GM18505 (cell line): Measurements from ENCODE around the gene MTERF4.

Experiments
- ATAC-seq: cut with Tn5 transposase; IDR thresholded peaks from one replicate; pipeline ENCODE4 v1.9.1; 2021; ENCODE audit not compliant: unreplicated experiment
- POLR2A ChIP-seq: IDR thresholded peaks from 4 replicates; pipeline ENCODE4 v1.6.1; 2011; ENCODE audit warnings: borderline replicate concordance; ENCODE audit not compliant: insufficient read depth, insufficient read length; ENCODE audit errors: extremely low read depth

The MTERF4 gene, protein sequence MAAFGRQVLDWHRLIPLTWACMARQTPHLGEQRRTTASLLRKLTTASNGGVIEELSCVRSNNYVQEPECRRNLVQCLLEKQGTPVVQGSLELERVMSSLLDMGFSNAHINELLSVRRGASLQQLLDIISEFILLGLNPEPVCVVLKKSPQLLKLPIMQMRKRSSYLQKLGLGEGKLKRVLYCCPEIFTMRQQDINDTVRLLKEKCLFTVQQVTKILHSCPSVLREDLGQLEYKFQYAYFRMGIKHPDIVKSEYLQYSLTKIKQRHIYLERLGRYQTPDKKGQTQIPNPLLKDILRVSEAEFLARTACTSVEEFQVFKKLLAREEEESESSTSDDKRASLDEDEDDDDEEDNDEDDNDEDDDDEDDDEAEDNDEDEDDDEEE

DNA sequence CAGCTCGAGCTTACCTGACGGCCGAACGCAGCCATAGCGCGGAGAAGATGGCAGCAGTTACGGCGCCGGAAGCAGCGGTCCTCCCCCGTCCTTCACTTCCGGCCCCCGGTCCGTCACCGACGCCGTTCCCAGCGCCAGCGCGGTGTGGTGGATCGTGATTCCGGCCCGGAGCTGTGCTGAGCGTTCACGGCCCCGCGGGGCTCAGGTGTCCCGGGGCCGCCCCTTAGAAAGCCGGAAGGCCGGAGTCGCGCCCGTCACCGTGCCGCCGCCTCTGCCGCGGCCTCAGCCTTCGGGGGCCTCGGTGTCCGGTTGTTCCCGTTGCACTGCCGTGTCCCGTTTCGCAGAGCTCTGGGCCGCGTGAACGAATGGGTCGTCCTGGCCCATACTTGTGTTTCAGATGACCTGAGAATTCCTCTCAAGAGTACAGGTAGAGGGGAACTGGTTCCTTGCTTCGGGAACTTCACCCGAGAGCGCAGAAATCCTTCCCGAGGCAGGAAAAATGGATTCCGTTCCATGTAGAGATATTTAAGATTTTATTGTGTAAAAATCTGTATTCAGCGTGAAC, at the start of gene MTERF4:
TSS of gene MTERF4 (minus strand) at position 49 of the 565 bp plus-strand sequence. CDS start at position 35, 14 bp downstream.
- TF ChIP-seq POLR2A: peak; percentile 92

DNA sequence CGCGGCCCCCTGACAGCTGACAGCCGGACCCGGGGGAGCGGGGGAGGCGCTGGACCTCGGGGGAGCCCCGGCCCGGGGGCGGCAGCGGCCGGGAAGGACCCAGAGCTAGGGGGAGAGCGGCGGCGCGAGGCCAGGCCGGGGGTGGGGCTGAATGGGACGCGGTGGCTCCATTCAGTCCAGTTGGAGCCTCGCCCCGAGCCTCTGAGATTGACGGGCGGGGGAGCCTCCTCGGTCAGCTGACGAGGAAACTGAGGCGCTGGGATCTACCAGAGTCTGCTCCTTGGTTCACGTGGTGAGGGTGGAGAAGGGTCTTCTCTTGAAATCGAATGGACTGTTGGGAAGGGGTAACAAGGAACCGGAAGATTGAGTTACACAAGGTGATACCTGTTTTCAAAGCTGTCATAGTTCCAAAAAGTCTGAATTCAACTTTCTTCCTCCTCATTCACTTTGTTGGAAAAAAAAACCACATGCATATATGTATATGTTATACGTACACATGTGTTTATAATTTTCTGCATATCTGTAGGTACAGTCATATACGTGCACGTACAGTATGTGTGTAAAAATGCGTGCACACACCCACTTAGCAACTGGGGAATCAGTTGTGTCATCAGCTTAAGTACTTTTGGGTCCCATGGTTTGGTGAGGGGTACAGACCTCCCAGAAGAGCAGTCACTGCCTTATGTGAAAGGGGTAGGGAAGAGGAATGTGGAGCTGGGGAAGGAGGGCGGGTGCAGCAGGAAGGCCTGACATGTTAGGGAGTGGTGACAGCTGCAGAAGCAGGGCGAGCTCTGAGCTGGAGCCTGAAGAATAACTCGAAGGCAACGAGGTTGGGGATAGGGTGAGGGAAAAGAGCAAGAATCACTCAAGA, 48.8 kb upstream of the MTERF4 start:
- no peak for ATAC-seq

More for the DNA sequence above, at the start of gene MTERF4:
- peak; percentile 88 for ATAC-seq

DNA sequence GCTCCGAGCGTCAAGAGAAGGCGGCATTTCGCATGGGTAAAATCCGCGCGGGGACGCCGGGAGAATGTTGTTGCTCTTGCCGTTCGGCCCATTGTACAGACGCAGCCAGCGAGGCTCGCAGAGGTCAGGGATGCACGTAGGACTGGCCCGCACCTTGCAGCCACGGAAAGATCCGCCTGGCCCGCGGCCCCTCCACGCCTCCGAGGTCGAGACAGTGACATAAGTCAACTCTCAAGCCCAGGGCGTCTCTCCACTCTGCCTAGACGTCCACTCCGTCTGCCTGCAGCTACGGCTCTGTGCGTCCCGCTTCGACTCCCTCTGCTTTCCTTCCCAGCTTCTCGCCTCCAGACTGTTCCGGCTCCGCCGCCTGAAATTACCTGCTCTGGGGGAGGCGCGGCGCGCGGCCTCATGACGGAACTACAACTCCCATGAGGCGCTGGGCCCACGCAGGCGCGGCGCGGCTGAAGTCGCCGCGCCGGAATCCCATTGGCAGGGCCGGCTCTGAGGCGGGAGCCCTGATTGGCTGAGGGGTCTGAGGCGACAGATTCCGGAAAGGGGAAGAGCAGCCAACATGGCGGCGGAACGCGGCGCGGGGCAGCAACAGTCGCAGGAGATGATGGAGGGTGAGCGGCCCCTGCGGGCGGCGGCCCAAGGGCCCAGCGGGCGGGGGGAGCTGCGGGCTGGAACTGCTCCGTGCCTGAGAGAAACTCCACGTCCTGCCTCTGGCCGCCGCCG, 48.0 kb upstream of the MTERF4 start, which contains the start of gene PPP1R7:
TSS of gene PPP1R7 (plus strand) at position 543 of the 735 bp plus-strand sequence. CDS start at position 572, 29 bp downstream.
- ATAC-seq: peak; percentile 67
- TF ChIP-seq POLR2A: peak; percentile 80

More for the DNA sequence above, 48.8 kb upstream of the MTERF4 start:
- TF ChIP-seq POLR2A: no peak

DNA sequence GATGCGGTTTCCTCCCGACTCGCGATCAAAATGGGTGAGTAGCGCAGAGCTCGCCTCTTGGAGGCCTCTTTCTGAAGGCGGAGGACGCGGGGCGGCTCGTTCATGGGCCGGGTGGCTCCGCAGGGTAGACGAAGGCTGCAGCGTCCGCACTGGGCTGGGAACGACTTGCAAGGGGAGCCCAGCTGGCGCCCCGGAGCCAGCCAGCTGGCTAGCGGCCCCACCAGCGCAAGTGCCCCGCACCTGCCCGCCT, 47.5 kb upstream of the MTERF4 start:
- peak; percentile 22 for ATAC-seq
- peak; percentile 2 for TF ChIP-seq POLR2A

DNA sequence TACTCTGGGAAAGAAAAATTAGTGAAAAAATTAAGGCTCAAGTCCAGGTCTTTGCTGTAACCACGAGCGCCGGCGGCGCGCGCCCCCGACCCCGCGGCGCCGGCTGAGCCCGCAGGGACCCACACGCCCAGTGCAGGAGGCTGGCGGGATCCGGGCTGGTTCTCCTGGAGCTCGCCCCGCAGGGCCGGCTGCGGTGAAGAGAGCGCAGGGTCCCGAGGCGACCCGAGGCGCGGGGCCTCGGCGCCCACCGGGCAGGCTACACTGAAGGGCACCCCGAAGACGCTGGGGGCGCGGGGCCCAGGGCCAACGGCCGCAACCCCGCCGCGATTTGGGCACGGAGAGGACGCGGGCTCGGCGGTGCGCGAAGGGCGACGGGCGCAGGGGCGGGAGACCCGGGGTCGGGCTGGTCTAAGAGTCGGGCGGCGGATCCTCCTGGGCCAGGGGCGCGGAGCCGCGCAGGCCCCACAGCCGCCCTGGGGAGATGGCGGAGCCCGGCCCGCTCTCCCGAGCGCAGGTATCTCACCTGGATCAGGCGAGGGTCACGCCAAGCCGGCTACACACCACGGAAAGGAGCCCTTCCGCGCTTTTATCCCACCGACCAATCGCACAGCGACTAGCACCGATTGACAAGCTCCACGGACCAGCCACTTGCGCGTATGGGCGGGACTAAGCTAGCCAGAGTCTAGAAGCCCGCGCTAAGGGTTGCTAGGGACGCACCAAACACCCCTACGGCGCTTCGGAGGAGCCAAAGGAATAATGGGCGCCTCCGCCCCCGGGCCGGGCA, 47.0 kb upstream of the MTERF4 start, which contains the start of gene PASK:
TSS of gene PASK (minus strand) at position 582 of the 784 bp plus-strand sequence. CDS start 6,440 bp downstream, outside the sequence.
- ATAC-seq: peak; percentile 64
- peak; percentile 29 for TF ChIP-seq POLR2A

DNA sequence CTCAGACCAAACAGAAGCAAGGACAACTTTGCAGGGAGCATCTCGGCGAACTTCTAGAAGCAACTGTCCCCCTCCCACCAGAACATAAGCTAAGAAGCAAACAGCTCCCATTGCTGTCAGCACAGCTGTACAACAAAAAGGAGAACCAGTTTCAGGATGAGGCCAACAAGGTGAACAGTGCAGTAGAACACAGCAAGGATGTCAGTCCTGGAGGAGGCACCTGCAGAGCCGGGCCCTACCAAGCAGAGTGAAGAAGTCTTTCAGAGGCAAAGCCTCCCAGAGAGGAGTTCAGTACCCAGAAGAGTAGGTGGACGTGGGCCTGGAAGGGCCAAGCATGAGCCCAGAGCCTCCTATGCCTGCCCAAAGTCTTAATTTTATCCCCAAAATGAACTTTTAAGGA, 46.2 kb upstream of the MTERF4 start:
- TF ChIP-seq POLR2A: no peak
- ATAC-seq: no peak

DNA sequence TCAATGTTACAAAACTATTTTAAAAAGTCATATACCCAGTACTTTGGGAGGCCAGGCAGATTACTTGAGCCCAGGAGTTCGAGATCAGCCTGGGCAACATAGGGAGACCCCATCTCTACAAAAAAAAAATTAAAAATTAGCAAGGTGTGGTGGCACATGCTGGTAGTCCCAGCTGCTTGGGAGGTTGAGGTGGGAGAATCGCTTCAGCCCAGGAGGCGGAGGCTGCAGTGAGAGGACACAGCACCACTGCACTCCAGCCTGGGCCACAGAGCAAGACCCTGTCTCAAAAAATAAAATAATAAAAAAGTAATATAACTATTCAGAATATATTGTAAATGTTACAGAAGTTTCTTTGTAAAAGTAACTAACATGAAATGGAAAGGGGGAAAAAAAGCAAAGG, 45.2 kb upstream of the MTERF4 start:
- no peak for ATAC-seq
- no peak for TF ChIP-seq POLR2A

DNA sequence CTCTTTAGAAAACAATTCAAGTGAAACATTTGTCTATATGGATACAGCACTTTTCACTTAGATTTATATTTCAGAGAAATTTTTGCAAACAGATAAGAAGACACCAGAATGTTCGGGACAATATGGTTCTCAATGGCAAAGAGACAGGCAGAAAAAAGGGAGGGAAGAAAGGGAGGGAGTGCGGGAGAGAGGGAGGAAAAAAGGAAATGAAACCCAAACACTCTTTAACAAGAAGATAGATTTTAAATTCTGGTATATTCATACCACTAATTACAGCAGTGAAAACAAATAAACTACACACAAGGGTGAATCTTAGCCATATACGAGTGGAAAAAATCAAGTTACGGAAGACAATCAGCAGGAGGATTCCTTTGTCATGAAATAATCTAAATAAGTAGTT, 44.2 kb upstream of the MTERF4 start:
- TF ChIP-seq POLR2A: no peak
- no peak for ATAC-seq

DNA sequence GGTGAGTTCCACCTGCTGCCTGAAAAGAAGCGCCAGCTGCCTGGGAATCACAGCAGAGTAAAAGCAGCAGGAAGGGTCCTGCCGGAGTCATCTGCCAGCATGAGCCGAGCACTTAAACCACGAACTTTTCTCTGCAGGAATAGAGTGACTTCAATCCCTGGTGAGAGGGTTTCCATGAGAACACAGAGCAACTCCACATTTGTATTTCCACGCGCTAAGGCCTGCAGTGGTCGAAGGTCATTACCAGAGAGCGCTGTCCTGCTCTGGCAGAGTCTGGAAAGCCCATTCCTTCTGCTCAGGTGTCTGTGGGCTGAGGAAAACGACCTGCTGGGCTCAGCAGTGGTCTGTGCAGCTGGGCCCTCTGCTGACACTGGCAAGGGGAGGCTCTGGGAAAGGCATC, 40.5 kb upstream of the MTERF4 start:
- ATAC-seq: no peak
- TF ChIP-seq POLR2A: no peak

DNA sequence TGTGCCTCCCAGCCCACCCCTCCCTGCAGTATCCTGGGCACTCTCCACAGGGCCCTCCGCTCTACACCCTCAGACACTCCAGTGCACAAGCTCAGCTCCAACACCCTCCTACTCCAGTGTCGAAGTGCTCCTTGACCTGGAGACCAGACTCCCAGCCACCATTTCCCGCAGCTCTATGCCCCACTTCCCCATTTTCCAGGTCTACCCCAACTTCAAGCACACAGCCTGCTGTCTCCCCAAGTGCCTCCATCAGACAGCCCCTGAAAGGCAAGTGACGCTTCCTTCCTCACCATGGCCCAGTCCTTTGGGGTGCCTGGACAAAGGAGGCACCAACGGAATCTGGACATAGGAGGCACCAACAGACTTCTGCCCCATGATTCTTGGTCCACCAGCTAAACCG, 40.0 kb upstream of the MTERF4 start:
- ATAC-seq: no peak

DNA sequence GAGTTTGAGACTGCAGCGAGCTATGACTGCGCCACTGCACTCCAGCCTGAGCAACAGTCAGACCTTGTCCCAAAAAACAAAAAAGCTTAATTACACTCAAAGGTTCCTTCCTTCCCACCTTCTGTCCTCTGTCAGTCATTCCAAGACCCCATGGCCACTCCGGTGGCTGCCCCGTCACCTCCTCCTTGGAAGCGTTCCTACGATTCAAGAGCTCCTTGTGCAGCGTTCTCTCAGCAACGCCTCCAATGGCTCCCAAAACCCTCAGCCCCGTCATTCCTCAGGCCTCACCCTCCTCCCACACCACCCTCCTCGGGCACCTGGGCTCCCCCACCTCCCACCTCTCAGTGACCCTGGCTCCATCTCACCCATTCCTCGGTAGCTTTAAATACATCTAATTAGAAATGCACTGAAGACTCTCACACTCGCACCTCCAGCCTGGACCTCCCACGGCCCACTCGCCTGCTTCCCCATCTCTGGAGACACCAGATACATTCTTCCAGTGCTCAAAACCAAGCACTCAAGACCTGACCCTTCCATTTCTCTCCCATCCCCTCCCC, 39.2 kb upstream of the MTERF4 start:
- ATAC-seq: no peak
- no peak for TF ChIP-seq POLR2A

More for the DNA sequence above, 40.0 kb upstream of the MTERF4 start:
- no peak for TF ChIP-seq POLR2A

DNA sequence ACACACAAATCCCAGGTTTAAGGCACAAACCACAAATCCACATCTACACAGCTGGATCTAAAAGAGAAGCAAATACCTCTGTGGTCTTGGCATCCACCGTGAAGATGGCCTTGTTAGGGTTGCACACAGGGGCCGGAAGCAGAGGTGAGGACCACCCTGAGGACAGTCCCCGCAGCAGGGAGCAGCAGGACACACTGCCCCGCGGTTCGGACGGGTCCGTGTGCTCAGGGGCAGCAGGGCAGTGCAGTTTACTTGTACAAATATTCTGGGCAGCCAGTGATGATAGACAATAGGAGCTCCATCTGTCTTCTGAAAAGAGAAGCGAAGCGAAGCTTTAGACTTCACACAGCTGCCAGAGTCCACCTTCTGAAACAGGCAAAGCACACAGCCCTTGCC, 38.4 kb upstream of the MTERF4 start:
- no peak for TF ChIP-seq POLR2A
- ATAC-seq: no peak
